GM12878 (cell line): Measurements from ENCODE around the gene CMYA5. TPM values are rescaled to one million over a fixed set of nuclear protein-coding genes. Genes with fewer than 3 reads are reported as not detected.

Experiments
- ATAC-seq: fragments of 200-7000 bp; cut with Tn5 transposase; 3 replicates; pipeline ENCODE4 v1.9.1; 2020; ENCODE audit warnings: mild to moderate bottlenecking, moderate library complexity
- BruUV-seq: library from RNA; stranded (reverse); fragments of 400-500 nt; replicated peaks from 2 replicates; lab custom pipeline; 2021; lab: Mats Ljungman, UMichigan
- CTCF ChIA-PET: fragments of 300-600 bp; sonication (Branson Sonifier 250); formaldehyde crosslinking; extraction: SDS; loops from one replicate; lab custom pipeline; 2021; ENCODE audit warnings: inconsistent platforms; lab: Yijun Ruan, JAX
- POLR2A ChIA-PET: fragments of 350-600 bp; formaldehyde crosslinking; extraction: SDS; loops from one replicate; lab custom pipeline; 2021; ENCODE audit warnings: inconsistent platforms; lab: Charles Lee
- RAD21 ChIA-PET: fragments of 300-600 bp; sonication (Branson Sonifier 250); formaldehyde crosslinking; loops from one replicate; lab custom pipeline; 2023; ENCODE audit warnings: antibody characterized with exemption; ENCODE audit not compliant: unreplicated experiment; lab: Charles Lee
- SMC1A ChIA-PET: fragments of 300-600 bp; sonication (Branson Sonifier 250); formaldehyde crosslinking; loops from one replicate; lab custom pipeline; 2023; ENCODE audit not compliant: unreplicated experiment, uncharacterized antibody; lab: Charles Lee
- DNase-seq: peaks from one replicate; pipeline ENCODE4 v3.0.0-alpha.2; 2011; ENCODE audit warnings: low read depth, low spot score
- FAIRE-seq: peaks from 3 replicates; lab custom pipeline; 2011; peaks lifted over from hg19 to GRCh38; lab: Jason Lieb, UNC
- H2AFZ ChIP-seq: 2 replicates; pipeline ENCODE4 v1.6.0; 2011; ENCODE audit warnings: low read depth, low read length, control low read depth; ENCODE audit not compliant: control insufficient read depth
- H3K27ac ChIP-seq: 2 replicates; pipeline ENCODE4 v1.5.1; 2011; ENCODE audit warnings: control low read depth; ENCODE audit not compliant: control insufficient read depth, insufficient read depth
- H3K27me3 ChIP-seq, 2 experiments: replicated peaks in 1 of 2; 2 replicates each; pipeline versions ENCODE4 v1.6.0 to v1.6.1; 2011; ENCODE audit warnings: low read length in 1 of 2; ENCODE audit not compliant: control insufficient read depth in 2 of 2, insufficient read depth in 2 of 2
- H3K36me3 ChIP-seq, 2 experiments: 2 replicates each; pipeline ENCODE4 v1.5.1; 2011; ENCODE audit warnings: low read length in 1 of 2; ENCODE audit not compliant: control insufficient read depth in 2 of 2, insufficient read depth in 2 of 2
- H3K4me1 ChIP-seq: 2 replicates; pipeline ENCODE4 v1.6.1; 2011; ENCODE audit warnings: mild to moderate bottlenecking, low read length, moderate library complexity, mixed read lengths; ENCODE audit not compliant: control insufficient read depth, insufficient read depth
- H3K4me2 ChIP-seq: 2 replicates; pipeline ENCODE4 v1.6.0; 2011; ENCODE audit warnings: control low read depth; ENCODE audit not compliant: control insufficient read depth, insufficient read depth
- H3K4me3 ChIP-seq: fragments of 200-600 bp; sonication (generic); 2 replicates; pipeline ENCODE4 v1.5.1; 2016
- H3K79me2 ChIP-seq: 2 replicates; pipeline ENCODE4 v1.6.0; 2011; ENCODE audit warnings: low read length; ENCODE audit not compliant: control insufficient read depth, insufficient read depth
- H3K9ac ChIP-seq: 2 replicates; pipeline ENCODE4 v1.8.0; 2011; ENCODE audit warnings: low read length, control low read depth, mixed read lengths; ENCODE audit not compliant: control insufficient read depth, insufficient read depth
- H3K9me3 ChIP-seq: replicated peaks from 3 replicates; pipeline ENCODE4 v1.5.1; 2011; ENCODE audit warnings: mild to moderate bottlenecking, low read length; ENCODE audit not compliant: control insufficient read depth, insufficient read depth
- H4K20me1 ChIP-seq: 2 replicates; pipeline ENCODE4 v1.6.0; 2011; ENCODE audit not compliant: control insufficient read depth, insufficient read depth
- CBFB ChIP-seq: IDR thresholded peaks from 2 replicates; pipeline ENCODE4 v1.6.1; 2016; ENCODE audit warnings: antibody characterized with exemption, low read depth
- RAD21 ChIP-seq: IDR thresholded peaks from 2 replicates; pipeline ENCODE4 v1.6.1; 2011; ENCODE audit warnings: mild to moderate bottlenecking, low read depth, low read length, moderate library complexity; ENCODE audit not compliant: insufficient read depth
- SMARCA5 ChIP-seq: fragments of 450-650 bp; IDR thresholded peaks from 2 replicates; pipeline ENCODE4 v1.6.1; 2017; ENCODE audit warnings: mild to moderate bottlenecking
- ZNF217 ChIP-seq: fragments of 450-650 bp; IDR thresholded peaks from 2 replicates; pipeline ENCODE4 v1.6.1; 2017; ENCODE audit warnings: antibody characterized with exemption, mild to moderate bottlenecking
- WGBS: methylation state at CpG from one replicate; pipeline ENCODE4 v1.1.6; 2016; ENCODE audit warnings: low lambda C conversion rate; ENCODE audit not compliant: insufficient replicate concordance, insufficient coverage; ENCODE audit errors: missing lambda C conversion rate; 5-methylcytosine and 5-hydroxymethylcytosine counted together
- in situ Hi-C: fragments of 300-500 bp; cut with MboI; formaldehyde crosslinking; loops from 9 replicates; pipeline ENCODE4 v1.14.3; 2018; ENCODE audit warnings: mixed read lengths
- intact Hi-C: fragments of 100-400 bp; cut with micrococcal nuclease; formaldehyde crosslinking; loops from one replicate; pipeline ENCODE4 v1.14.2; 2022; ENCODE audit not compliant: unreplicated experiment
- polyA plus RNA-seq, 11 experiments: library from polyadenylated mRNA; depleted of rRNA in 4 of 11; unstranded in 6 of 11; stranded (reverse) in 5 of 11; fragments of >200 nt; fragmentation: Nextera tagmentation in 4 of 11; fragmentation: Illumina TruSeq in 1 of 11; extraction: Ambion mirVana in 4 of 11; extraction: Trizol in 1 of 11; gene quantifications; 1 replicate in 1 of 11; 2 replicates in 10 of 11; pipeline versions ENCODE4 v1.2.1 to v1.2.3, GENCODE V29; 2011 to 2016; ENCODE audit warnings: inconsistent platforms in 2 of 11, missing spikeins in 2 of 11, low read depth in 1 of 11
- total RNA-seq, 4 experiments: library from RNA; depleted of rRNA in 3 of 4; stranded (reverse); fragments of >200 nt in 3 of 4; fragmentation: Illumina TruSeq in 1 of 4; extraction: Trizol in 1 of 4; gene quantifications; 2 replicates each; pipeline versions ENCODE4 v1.2.1 to v1.2.3, GENCODE V29; 2013 to 2021
- TF ChIP-seq, protein P1 (sequence below): fragments of 450-650 bp; formaldehyde crosslinking; IDR thresholded peaks from 2 replicates; pipeline ENCODE4 v1.5.0; 2022; ENCODE audit warnings: mild to moderate bottlenecking, missing genetic modification characterization

The CMYA5 gene
- total and polyA plus RNA-seq, 10 of the 15 experiments (the other 5 are each of a cell fraction or from before 2014, with no cell fraction given) = 0.01 to 0.34 (median 0.16) TPM; not detected in 1

DNA sequence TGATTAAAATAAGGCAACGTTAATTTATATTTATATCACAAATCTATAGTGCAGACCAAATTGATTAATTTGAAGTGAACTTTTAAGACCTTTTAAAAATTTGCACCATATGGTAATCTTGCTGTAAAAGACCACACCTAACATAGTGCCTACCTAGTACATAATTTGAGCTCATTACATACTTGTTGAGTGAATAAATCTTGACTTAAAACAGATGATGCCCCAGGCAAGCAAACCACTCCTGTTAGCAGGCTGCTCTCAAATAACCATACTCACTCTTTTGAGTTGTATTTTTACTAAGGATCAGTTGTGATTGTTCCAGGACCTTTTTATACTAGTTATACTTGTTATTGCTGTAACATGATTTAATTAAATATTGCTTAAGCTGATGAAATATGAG, 27.2 kb downstream of the CMYA5 start:
- in situ Hi-C loops = no loop called here
- CTCF ChIA-PET = interaction anchor here (1.0 to 1.2 kb wide), 2 partner anchors 35 to 139 kb away, joined by 3 read pairs; no protein-coding TSS in a partner anchor

More for the DNA sequence above, 27.2 kb downstream of the CMYA5 start:
- Histone ChIP-seq H3K79me2 (no peaks in the 10 kb centered on the region), H4K20me1 (no peaks in the 10 kb centered on the region), H3K27ac (no peak overlapping the region), H3K4me2 (no peak overlapping the region), H3K9me3 (peaks cover 4% of the 10 kb centered on the region; the same call in 2 of the 3 replicates), H3K4me3 (no peak overlapping the region), H2AFZ (no peak overlapping the region), H3K36me3 (no peaks in the 10 kb centered on the region), H3K27me3 (no peaks in the 10 kb centered on the region), H3K9ac (no peak overlapping the region), H3K4me1 (no peaks in the 10 kb centered on the region)
- intact Hi-C loops = no loop called here
- FAIRE-seq (no peak), DNase-seq (no peak), ATAC-seq (no peak)
- no TSS peak for BruUV-seq
- TF ChIP-seq, protein P1, sequence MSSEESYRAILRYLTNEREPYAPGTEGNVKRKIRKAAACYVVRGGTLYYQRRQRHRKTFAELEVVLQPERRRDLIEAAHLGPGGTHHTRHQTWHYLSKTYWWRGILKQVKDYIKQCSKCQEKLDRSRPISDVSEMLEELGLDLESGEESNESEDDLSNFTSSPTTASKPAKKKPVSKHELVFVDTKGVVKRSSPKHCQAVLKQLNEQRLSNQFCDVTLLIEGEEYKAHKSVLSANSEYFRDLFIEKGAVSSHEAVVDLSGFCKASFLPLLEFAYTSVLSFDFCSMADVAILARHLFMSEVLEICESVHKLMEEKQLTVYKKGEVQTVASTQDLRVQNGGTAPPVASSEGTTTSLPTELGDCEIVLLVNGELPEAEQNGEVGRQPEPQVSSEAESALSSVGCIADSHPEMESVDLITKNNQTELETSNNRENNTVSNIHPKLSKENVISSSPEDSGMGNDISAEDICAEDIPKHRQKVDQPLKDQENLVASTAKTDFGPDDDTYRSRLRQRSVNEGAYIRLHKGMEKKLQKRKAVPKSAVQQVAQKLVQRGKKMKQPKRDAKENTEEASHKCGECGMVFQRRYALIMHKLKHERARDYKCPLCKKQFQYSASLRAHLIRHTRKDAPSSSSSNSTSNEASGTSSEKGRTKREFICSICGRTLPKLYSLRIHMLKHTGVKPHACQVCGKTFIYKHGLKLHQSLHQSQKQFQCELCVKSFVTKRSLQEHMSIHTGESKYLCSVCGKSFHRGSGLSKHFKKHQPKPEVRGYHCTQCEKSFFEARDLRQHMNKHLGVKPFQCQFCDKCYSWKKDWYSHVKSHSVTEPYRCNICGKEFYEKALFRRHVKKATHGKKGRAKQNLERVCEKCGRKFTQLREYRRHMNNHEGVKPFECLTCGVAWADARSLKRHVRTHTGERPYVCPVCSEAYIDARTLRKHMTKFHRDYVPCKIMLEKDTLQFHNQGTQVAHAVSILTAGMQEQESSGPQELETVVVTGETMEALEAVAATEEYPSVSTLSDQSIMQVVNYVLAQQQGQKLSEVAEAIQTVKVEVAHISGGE = no peak
- TF ChIP-seq ZNF217 (no peak), SMARCA5 (no peak), CBFB (no peak), RAD21 (no peak)
- ChIA-PET RAD21 (no interaction called here), POLR2A (no interaction called here), SMC1A (interaction anchor here (1.4 kb wide), 1 partner anchor 33 kb away, joined by 3 read pairs; no protein-coding TSS in a partner anchor)
- WGBS = 40% methylated on average over 1 of the region's 1 CpG
